Esophagus (tissue), 2 donors: ENCODE measurements around the gene STOML2. TPM values are rescaled to one million over a fixed set of nuclear protein-coding genes. Genes with fewer than 3 reads are reported as not detected.

ENCODE experiments used
- H3K27ac ChIP-seq, 2 donors: one replicate each; pipeline ENCODE4 v1.5.1; 2013; ENCODE audit warnings: low read depth in 2 of 2, mild to moderate bottlenecking in 2 of 2, inconsistent platforms in 1 of 2, low read length in 1 of 2, moderate library complexity in 1 of 2
- H3K27me3 ChIP-seq, 2 donors: one replicate each; pipeline ENCODE4 v1.6.1; 2013; ENCODE audit warnings: low read length in 2 of 2, control low read depth in 1 of 2, mild to moderate bottlenecking in 1 of 2; ENCODE audit not compliant: insufficient read depth in 2 of 2, control insufficient read depth in 1 of 2
- H3K36me3 ChIP-seq, 2 donors: one replicate each; pipeline ENCODE4 v1.6.1; 2013; ENCODE audit warnings: low read length in 1 of 2; ENCODE audit not compliant: control insufficient read depth in 2 of 2, insufficient read depth in 2 of 2
- H3K4me1 ChIP-seq, 2 donors: one replicate each; pipeline ENCODE4 v1.6.1; 2013; ENCODE audit warnings: low read length in 1 of 2; ENCODE audit not compliant: control insufficient read depth in 2 of 2, insufficient read depth in 2 of 2
- H3K4me3 ChIP-seq, 2 donors: one replicate each; pipeline ENCODE4 v1.5.1; 2013; ENCODE audit warnings: low read length in 2 of 2, mild to moderate bottlenecking in 2 of 2, low read depth in 1 of 2, moderate library complexity in 1 of 2
- H3K9me3 ChIP-seq, 2 donors: one replicate each; pipeline ENCODE4 v1.6.1; 2013; ENCODE audit warnings: mild to moderate bottlenecking in 2 of 2, low read depth in 1 of 2, low read length in 1 of 2, moderate library complexity in 1 of 2; ENCODE audit not compliant: control insufficient read depth in 2 of 2, insufficient read depth in 1 of 2
- WGBS, 2 donors: extraction: QIAGEN DNeasy Blood & Tissue Kit; methylation state at CpG; one replicate each; pipeline ENCODE4 v1.1.7; 2013; 5-methylcytosine and 5-hydroxymethylcytosine counted together
- polyA plus RNA-seq, 2 donors: library from polyadenylated mRNA; stranded (reverse); fragments of 200-250 nt; gene quantifications; one replicate each; pipeline ENCODE4 v1.2.3, GENCODE V29; 2013
- donor health status: healthy with polysubstance abuse.
- donor health status: Bipolar disorder and iron deficiency.

Gene STOML2
- polyA plus RNA-seq, 2 donors, result 32.9 to 107 TPM

- no peaks in the 10 kb centered on the region for H3K27me3 ChIP-seq
- H3K4me3 ChIP-seq, result no peak overlapping the region
- H3K36me3 ChIP-seq, result peaks cover 14 to 39% of the 10 kb centered on the region in 2 donors
- 94 to 95% methylated on average over 17 of the region's 17 CpGs for WGBS, 2 donors
- no peaks in the 10 kb centered on the region for H3K9me3 ChIP-seq
- H3K4me1 ChIP-seq, result peaks cover 0 to 3% of the 10 kb centered on the region in 2 donors
- H3K27ac ChIP-seq, result no peak overlapping the region
Observed at GRCh38 chr9:35091536-35091935, 11.4 kb downstream of the STOML2 start.

DNA sequence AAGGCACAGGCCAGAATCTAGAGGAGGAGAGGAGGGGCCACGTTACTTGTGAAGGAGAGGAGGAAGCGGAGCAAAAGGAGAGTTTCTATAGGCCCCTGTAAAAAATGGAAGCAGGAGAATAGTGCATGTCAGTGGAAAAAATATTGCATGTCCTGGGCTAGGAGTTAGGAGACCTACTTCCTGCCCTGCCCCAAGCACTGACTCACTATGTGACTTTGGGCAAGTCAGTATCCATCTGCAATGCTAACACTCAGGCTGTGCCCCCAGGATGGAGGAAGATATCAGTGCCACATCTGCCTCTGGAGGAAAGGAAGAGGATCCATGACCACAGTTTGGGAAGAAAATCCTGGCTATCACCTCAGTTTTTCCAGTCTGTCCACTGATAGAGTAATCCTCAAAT lies 13.5 kb downstream of the STOML2 start:
- Histone ChIP-seq H3K27me3 (no peaks in the 10 kb centered on the region), H3K27ac (no peak overlapping the region), H3K9me3 (no peaks in the 10 kb centered on the region), H3K4me1 (no peaks in the 10 kb centered on the region), H3K4me3 (no peak overlapping the region), H3K36me3 (peaks cover 14 to 39% of the 10 kb centered on the region in 2 donors)
- 95 to 96% methylated on average over 2 of the region's 2 CpGs for WGBS, 2 donors

DNA sequence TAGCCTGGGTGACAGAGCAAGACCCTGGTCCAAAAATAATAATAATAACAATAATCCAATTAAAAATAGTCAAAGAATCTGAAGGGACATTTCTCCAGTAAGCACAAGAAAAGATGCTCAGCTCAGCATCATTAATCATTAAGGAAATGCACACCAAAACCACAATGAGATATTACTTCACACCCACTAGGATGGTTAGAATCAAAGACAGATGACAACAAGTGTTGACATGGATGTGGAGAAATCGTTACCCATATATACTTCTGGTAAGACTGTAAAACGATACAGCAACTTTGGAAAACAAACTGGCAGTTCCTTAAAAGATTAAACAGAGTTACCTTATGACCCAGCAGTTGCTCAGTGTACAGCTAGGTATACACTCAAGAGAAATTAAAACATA lies 17.9 kb downstream of the STOML2 start:
- Histone ChIP-seq H3K4me3 (no peak overlapping the region), H3K36me3 (peaks cover 11 to 15% of the 10 kb centered on the region in 2 donors), H3K4me1 (no peaks in the 10 kb centered on the region), H3K27ac (no peak overlapping the region), H3K9me3 (no peaks in the 10 kb centered on the region), H3K27me3 (no peaks in the 10 kb centered on the region)
- 86 to 90% methylated on average over 2 of the region's 2 CpGs for WGBS, 2 donors

GRCh38 chr9:35079426-35080341 lies 23.2 kb downstream of the STOML2 start, which contains the start of gene FANCG:
Gene FANCG, minus strand, starts transcription at chr9:35079942. Its CDS starts 418 bp downstream, at chr9:35079524.
- Histone ChIP-seq H3K4me3 (peak within 1 kb of the TSS; percentile 85 to 90), H3K4me1 (peaks cover 2 to 5% of the 10 kb centered on the region in 2 donors), H3K36me3 (peaks cover 0 to 6% of the 10 kb centered on the region in 2 donors), H3K9me3 (no peaks in the 10 kb centered on the region), H3K27ac (peak within 1 kb of the TSS; percentile 77 to 90), H3K27me3 (no peaks in the 10 kb centered on the region)
- WGBS, 2 donors, result 0 to 1% methylated on average over 66 to 67 of the region's 67 CpGs

GRCh38 chr9:35079041-35079425 lies 23.9 kb downstream of the STOML2 start:
- 4% methylated on average over 10 of the region's 10 CpGs for whole genome bisulfite sequencing, 2 donors
- peak overlapping the region in 1 of 2 donors; percentile 77 for H3K27ac ChIP-seq

GRCh38 chr9:35078066-35078465 lies 24.9 kb downstream of the STOML2 start:
- Histone ChIP-seq H3K4me1 (peaks cover 2 to 5% of the 10 kb centered on the region in 2 donors), H3K9me3 (no peaks in the 10 kb centered on the region), H3K27ac (no peak overlapping the region), H3K36me3 (peaks cover 0 to 9% of the 10 kb centered on the region in 2 donors), H3K27me3 (no peaks in the 10 kb centered on the region), H3K4me3 (no peak overlapping the region)
- WGBS, 2 donors, result 67 to 68% methylated on average over 4 of the region's 4 CpGs

More at GRCh38 chr9:35079041-35079425, 23.9 kb downstream of the STOML2 start:
- Histone ChIP-seq H3K27me3 (no peaks in the 10 kb centered on the region), H3K4me1 (peaks cover 2 to 5% of the 10 kb centered on the region in 2 donors), H3K9me3 (no peaks in the 10 kb centered on the region), H3K36me3 (peaks cover 0 to 9% of the 10 kb centered on the region in 2 donors), H3K4me3 (peak overlapping the region; percentile 85 to 90)

- 91 to 94% methylated on average over 4 of the region's 4 CpGs for WGBS, 2 donors
- no peaks in the 10 kb centered on the region for H3K9me3 ChIP-seq
- no peak overlapping the region for H3K4me3 ChIP-seq
- H3K36me3 ChIP-seq, result peaks cover 0 to 9% of the 10 kb centered on the region in 2 donors
- H3K27me3 ChIP-seq, result no peaks in the 10 kb centered on the region
- H3K4me1 ChIP-seq, result peaks cover 2 to 5% of the 10 kb centered on the region in 2 donors
- no peak overlapping the region for H3K27ac ChIP-seq
Observed at GRCh38 chr9:35076848-35077247, 26.1 kb downstream of the STOML2 start.

GRCh38 chr9:35075358-35075757 lies 27.6 kb downstream of the STOML2 start:
- H3K27ac ChIP-seq, result no peak overlapping the region
- no peak overlapping the region for H3K4me3 ChIP-seq
- H3K4me1 ChIP-seq, result peaks cover 2 to 10% of the 10 kb centered on the region in 2 donors
- no peaks in the 10 kb centered on the region for H3K27me3 ChIP-seq
- WGBS, 2 donors, result 93 to 97% methylated on average over 4 of the region's 4 CpGs
- H3K9me3 ChIP-seq, result no peaks in the 10 kb centered on the region
- peaks cover 0 to 9% of the 10 kb centered on the region in 2 donors for H3K36me3 ChIP-seq

DNA sequence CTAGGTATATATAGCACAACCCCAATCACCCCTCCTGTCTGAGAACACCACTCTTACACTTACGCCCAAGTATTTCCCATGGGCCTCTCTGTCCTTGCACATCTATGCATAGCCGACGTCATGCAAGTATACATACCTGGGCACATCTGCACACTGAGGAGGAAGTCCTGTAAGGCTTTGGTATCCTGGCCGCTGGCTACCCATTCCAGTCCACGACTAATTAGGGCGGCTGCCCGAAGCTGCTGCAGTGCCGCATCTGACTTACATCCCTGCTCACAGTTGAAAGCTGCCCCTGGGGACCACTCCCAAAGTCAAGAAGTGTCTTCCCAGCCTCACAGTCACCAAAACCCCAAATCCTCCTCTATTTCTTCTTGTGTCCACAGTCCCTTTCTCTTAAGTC lies 28.1 kb downstream of the STOML2 start:
- WGBS, 2 donors, result 96 to 97% methylated on average over 8 of the region's 8 CpGs
- Histone ChIP-seq H3K4me1 (peaks cover 4 to 14% of the 10 kb centered on the region in 2 donors), H3K4me3 (no peak overlapping the region), H3K36me3 (peaks cover 0 to 9% of the 10 kb centered on the region in 2 donors), H3K27ac (no peak overlapping the region), H3K9me3 (no peaks in the 10 kb centered on the region), H3K27me3 (no peaks in the 10 kb centered on the region)
